Thoracic aorta (tissue), 2 donors: ENCODE measurements around the gene ISX. TPM values are rescaled to one million over a fixed set of nuclear protein-coding genes. Genes with fewer than 3 reads are reported as not detected.

ENCODE experiments used
- ATAC-seq: fragments of 150-250 bp; one replicate; pipeline ENCODE4 v1.8.0; 2017; ENCODE audit warnings: low read depth; ENCODE audit not compliant: insufficient number of reproducible peaks, low FRiP score
- DNase-seq: peaks from one replicate; pipeline ENCODE4 v3.0.0-alpha.2; 2020; ENCODE audit warnings: low spot score
- H3K27ac ChIP-seq, 2 donors: fragments of 200-600 bp; sonication (generic); 1 replicate in 1 of 2; 2 replicates in 1 of 2; pipeline ENCODE4 v1.5.1; 2016; ENCODE audit warnings: mild to moderate bottlenecking in 2 of 2, moderate library complexity in 2 of 2
- H3K27me3 ChIP-seq: fragments of 200-600 bp; sonication (generic); replicated peaks from 2 replicates; pipeline ENCODE4 v1.6.0; 2016; ENCODE audit warnings: mild to moderate bottlenecking; ENCODE audit not compliant: insufficient read depth
- H3K36me3 ChIP-seq: fragments of 200-600 bp; sonication (generic); one replicate; pipeline ENCODE4 v1.5.1; 2016
- H3K4me1 ChIP-seq, 2 donors: fragments of 200-600 bp; sonication (generic); 1 replicate in 1 of 2; 2 replicates in 1 of 2; pipeline versions ENCODE4 v1.5.1 to v1.6.0; 2016; ENCODE audit warnings: low read depth in 2 of 2, mild to moderate bottlenecking in 1 of 2; ENCODE audit not compliant: control insufficient read depth in 1 of 2
- H3K4me3 ChIP-seq: fragments of 200-600 bp; sonication (generic); 2 replicates; pipeline ENCODE4 v1.5.1; 2016; ENCODE audit warnings: mild to moderate bottlenecking
- H3K9me3 ChIP-seq: fragments of 200-600 bp; sonication (generic); 2 replicates; pipeline ENCODE4 v1.5.1; 2016
- total RNA-seq, 2 donors: library from RNA; depleted of rRNA; stranded (reverse); fragments of >200 nt; gene quantifications; one replicate each; pipeline versions ENCODE4 v1.1.0 to v1.2.3, GENCODE V29; 2016
- TF ChIP-seq, protein P1 (sequence below): fragments of 200-600 bp; sonication (generic); IDR thresholded peaks from one replicate; pipeline ENCODE4 v1.5.1; 2019; ENCODE audit warnings: antibody characterized with exemption

ISX gene
- total RNA-seq, 2 donors from 2014 or later: not detected

DNA sequence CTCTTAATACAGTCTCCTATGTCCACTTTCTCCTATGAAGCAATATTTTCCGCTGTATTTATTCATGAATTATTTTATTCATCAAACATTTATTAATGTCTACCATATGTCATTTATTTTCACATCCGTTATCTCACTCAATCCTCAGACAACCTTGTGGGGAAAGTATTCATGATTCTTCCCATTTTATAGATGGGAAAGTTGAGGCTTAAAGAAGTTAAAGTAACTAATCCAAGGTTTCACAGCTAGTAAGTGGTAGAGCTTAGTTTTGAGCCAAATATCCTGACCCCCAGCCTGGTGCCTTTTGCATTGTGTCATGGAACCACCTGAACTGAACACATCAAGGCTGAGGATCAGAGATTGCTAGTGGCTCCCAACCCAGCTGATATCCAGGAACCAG lies 66.6 kb downstream of the ISX start:
- Histone ChIP-seq H3K27me3 (no peaks in the 10 kb centered on the region), H3K36me3 (no peaks in the 10 kb centered on the region), H3K4me3 (no peak overlapping the region), H3K27ac (no peak overlapping the region), H3K9me3 (no peaks in the 10 kb centered on the region), H3K4me1 (no peaks in the 10 kb centered on the region)
- TF ChIP-seq, protein P1, sequence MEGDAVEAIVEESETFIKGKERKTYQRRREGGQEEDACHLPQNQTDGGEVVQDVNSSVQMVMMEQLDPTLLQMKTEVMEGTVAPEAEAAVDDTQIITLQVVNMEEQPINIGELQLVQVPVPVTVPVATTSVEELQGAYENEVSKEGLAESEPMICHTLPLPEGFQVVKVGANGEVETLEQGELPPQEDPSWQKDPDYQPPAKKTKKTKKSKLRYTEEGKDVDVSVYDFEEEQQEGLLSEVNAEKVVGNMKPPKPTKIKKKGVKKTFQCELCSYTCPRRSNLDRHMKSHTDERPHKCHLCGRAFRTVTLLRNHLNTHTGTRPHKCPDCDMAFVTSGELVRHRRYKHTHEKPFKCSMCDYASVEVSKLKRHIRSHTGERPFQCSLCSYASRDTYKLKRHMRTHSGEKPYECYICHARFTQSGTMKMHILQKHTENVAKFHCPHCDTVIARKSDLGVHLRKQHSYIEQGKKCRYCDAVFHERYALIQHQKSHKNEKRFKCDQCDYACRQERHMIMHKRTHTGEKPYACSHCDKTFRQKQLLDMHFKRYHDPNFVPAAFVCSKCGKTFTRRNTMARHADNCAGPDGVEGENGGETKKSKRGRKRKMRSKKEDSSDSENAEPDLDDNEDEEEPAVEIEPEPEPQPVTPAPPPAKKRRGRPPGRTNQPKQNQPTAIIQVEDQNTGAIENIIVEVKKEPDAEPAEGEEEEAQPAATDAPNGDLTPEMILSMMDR: no peak
- ATAC-seq (no peak), DNase-seq (no peak)

DNA sequence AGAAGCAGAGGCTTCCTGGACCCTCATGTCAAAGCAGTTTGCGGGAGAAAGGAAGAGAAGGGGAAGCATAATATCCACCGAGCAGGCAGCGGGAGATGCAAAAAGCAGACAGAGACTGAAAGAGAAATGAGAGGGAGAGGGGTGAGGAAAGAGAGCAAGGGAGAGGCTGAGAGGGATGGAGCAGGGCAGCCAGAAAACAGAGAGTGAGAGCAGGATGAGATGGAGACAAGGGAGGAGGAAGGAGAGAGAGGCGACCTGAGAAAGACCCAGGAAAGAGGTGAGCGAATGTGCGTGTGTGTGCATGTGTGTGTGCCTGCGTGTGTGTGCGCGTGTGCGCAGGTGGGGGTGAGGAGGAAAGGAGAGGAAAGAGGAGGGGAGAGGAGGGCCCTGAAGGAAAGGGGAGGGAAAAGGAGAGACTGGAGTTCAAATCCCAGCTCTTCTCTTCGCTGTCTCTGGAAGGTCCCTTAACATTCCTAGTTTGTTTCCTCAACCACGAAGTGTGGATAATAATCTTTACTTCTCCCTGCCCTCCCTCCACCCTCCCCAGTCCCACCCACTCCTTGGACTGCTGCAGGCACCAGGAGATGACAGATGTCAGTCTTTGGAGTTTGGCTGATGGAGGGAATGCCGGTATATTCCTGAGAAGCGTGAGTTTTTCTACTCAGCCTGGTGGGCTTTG lies 67.9 kb downstream of the ISX start:
- Histone ChIP-seq H3K36me3 (no peaks in the 10 kb centered on the region), H3K27ac (no peak overlapping the region), H3K27me3 (no peaks in the 10 kb centered on the region), H3K9me3 (no peaks in the 10 kb centered on the region), H3K4me1 (no peaks in the 10 kb centered on the region), H3K4me3 (no peak overlapping the region)
- DNase-seq: no peak
- TF ChIP-seq, protein P1: no peak
- no peak for ATAC-seq

DNA sequence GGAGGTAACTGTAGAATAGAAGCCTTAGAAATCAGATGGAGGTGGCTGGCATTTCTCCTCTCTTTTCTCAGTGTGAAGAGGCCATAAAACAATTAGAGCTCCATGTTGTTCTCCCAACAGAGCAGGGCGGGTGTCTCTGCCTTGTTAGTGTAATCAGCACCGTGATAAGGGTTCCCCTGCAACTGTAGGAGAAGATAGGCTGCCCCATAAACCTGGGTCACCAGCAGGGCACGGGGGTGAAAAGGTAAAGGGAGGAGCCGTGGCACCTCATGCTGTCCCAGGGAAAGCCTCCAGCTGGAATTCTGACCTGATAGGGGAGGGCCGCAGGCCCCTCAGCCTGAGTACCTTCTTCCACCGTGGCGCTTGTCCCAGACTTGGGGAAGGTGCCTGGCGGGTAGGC lies 68.7 kb downstream of the ISX start:
- TF ChIP-seq, protein P1: no peak
- no peaks in the 10 kb centered on the region for H3K27me3 ChIP-seq
- no peak for ATAC-seq
- H3K4me3 ChIP-seq: no peak overlapping the region
- no peak for DNase-seq
- H3K27ac ChIP-seq: no peak overlapping the region
- H3K9me3 ChIP-seq: no peaks in the 10 kb centered on the region
- no peaks in the 10 kb centered on the region for H3K36me3 ChIP-seq
- no peaks in the 10 kb centered on the region for H3K4me1 ChIP-seq

DNA sequence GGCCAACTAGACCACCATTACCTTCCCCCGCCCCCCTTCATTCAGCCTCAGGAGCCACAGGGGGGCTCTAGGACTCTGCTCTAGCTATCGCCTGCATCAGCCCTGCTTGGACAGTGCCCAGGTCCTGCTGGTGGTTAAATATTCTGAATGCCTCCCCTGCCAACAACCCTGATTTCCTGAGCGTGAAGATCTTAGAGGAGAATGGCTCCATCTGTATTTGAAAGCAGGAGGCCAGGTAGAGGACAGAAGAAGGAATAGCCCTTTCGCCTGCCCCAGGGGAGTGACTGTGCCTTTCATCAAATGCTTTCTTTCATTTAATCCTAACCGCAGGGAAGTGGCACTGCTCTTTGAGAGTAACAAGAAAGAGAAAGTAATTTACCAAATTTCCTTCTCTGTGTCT lies 69.2 kb downstream of the ISX start:
- no peaks in the 10 kb centered on the region for H3K27me3 ChIP-seq
- ATAC-seq: no peak
- no peak for DNase-seq
- H3K9me3 ChIP-seq: no peaks in the 10 kb centered on the region
- no peaks in the 10 kb centered on the region for H3K4me1 ChIP-seq
- no peak overlapping the region for H3K27ac ChIP-seq
- H3K4me3 ChIP-seq: no peak overlapping the region
- no peaks in the 10 kb centered on the region for H3K36me3 ChIP-seq
- TF ChIP-seq, protein P1: no peak

Other genes with a start within 250 kb of the ISX start
- 10 to 100 TPM; 14.7 to 15.7 TPM for gene HMGXB4, start 191.3 kb downstream of the ISX start, total RNA-seq
- 10 to 100 TPM; 64.7 to 78.4 TPM for gene TOM1, start 233.7 kb downstream of the ISX start, total RNA-seq